NCI-H460 (cell line): ENCODE data around the gene ZG16. TPM values are rescaled to one million over a fixed set of nuclear protein-coding genes. Genes with fewer than 3 reads are reported as not detected.

Source experiments
- DNase-seq: peaks from one replicate; pipeline ENCODE4 v3.0.0-alpha.2; 2016; ENCODE audit warnings: low read depth; ENCODE audit errors: extremely low read depth
- small RNA-seq, 2 experiments: library from RNA; depleted of rRNA; stranded (forward); fragments of <200 nt; gene quantifications; one replicate each; pipeline ENCODE3, GENCODE V24; 2014
- total RNA-seq: library from RNA; depleted of rRNA; stranded (reverse); fragments of >200 nt; shearing (Covaris generic); gene quantifications from 2 replicates; pipeline ENCODE4 v1.2.3, GENCODE V29; 2014; rRNA removed

ZG16 gene
- total RNA-seq, 1 experiment from 2014 or later = not detected

DNA sequence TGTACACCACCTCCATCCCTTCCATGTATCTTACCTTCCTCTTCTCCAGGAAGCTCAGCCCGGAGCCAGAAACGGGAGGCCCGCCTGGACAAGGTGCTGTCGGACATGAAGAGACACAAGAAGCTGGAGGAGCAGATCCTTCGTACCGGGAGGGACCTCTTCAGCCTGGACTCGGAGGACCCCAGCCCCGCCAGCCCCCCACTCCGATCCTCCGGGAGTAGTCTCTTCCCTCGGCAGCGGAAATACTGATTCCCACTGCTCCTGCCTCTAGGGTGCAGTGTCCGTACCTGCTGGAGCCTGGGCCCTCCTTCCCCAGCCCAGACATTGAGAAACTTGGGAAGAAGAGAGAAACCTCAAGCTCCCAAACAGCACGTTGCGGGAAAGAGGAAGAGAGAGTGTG, 41.5 kb downstream of the ZG16 start:
- no peak for DNase-seq

DNA sequence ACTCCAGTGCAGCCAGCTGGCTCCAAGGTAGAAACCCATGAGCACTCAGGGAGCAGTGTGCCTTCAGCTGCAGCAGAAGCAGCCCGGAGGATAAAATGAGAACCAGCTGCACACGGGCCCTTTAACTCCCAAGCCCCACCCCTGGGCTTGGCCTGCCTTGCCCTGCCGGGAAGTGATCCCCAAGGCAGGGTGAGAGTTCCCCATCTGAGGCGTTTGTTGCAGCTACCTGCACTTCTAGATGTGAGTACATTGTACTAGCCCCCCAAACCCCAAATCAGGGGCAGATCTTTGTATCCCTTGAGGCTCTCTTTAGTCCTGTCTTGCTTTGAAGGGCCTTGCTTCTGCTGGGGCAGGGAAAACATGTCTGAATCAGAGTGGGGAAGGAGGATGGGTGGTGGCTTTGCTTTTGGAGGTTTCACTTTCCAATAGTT, 42.2 kb downstream of the ZG16 start, which contains the start of gene MVP:
Gene MVP, plus strand, starts transcription at position 192 of the 431 bp plus-strand sequence. CDS start 10,088 bp downstream, outside the sequence.
- no peak for DNase-seq

DNA sequence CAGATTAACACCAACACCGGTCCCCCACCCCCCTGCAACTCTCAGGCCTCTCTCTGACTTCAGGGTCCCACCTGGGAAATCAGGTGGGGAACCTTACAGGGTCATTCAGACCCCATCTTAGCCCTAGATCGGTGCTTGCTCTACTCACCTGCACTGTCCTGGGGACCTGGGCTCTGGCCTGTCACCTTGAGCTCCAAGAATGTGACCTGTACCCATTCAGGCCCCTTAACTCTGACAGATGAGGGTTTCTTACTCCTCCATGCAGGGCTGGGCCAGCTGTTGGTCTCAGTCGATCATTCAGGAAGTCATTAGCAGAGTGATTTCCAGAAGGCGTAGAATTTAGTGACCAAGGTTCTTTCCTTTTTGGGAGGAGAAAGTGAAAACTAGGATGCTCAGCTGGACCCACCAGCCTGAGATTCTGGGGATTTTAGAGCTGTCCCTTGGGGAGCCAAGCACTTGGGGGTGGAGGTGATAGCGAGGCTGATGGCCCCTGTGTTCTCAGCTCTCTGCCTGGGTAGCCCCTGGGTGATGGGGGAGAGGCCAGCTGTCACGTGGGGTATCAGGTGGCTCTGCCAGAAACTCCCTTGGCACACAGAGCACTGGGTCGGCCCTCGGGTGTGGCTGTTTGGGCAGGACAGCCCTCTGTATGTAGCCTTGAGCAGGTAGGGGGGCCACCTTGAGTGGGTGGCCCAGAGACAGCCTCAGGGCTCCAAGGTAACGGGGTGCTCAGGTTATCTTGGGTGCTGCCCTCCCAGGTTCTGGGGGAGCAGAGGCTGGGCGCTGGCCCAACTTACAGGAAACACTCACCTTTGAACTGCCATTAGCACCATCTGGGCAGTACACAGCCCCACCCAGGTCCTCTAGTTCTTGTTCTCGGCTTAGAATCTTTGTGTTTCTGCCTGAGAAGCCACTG, 42.9 kb downstream of the ZG16 start:
- DNase-seq = no peak

DNA sequence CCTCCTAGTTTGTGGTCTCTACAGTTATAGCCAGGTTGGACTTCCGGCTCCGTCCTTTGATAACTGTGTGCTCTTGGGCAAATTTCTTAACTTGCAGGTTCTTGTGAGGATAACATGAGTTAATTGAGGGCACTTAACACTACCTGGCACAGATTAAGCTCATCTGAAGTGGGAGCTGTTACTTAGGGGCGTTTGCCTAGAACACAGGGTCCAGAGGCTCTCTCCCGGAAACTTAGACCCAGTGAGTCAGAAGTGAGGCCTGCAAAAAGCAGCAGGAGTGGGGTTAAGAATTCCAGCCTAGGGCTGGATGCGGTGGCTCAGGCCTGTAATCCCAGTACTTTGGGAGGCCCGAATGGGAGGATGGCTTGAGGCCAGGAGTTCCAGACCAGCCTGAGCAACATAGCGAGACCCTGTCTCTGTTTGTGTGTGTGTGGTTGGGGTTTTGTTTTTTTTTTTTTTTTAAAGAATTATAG, 43.6 kb downstream of the ZG16 start:
- DNase-seq = no peak

DNA sequence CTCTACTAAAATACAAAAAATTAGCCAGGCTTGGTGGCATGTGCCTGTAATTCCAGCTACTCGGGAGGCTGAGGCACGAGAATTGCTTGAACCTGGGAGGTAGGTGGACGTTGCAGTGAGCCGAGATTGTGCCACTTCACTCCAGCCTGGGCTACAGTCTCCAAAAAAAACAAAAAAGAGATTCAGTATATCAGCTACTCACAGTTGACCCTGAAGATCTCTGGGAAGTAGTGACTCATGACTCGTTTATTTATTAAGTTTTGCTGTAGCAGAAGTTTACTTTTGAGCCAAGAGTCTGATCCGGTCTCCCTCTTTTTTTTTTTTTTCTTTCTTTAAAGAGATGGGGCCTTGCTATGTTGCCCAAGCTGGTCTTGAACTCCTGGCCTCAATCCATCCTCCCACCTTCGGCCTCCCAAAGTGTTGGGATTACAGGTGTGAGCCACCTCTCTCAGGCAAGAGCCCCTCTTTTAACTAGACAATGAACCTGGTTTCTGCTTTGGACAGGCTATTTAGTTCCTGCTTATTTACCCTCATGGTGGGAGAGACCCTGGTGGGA, 46.6 kb downstream of the ZG16 start:
- no peak for DNase-seq

DNA sequence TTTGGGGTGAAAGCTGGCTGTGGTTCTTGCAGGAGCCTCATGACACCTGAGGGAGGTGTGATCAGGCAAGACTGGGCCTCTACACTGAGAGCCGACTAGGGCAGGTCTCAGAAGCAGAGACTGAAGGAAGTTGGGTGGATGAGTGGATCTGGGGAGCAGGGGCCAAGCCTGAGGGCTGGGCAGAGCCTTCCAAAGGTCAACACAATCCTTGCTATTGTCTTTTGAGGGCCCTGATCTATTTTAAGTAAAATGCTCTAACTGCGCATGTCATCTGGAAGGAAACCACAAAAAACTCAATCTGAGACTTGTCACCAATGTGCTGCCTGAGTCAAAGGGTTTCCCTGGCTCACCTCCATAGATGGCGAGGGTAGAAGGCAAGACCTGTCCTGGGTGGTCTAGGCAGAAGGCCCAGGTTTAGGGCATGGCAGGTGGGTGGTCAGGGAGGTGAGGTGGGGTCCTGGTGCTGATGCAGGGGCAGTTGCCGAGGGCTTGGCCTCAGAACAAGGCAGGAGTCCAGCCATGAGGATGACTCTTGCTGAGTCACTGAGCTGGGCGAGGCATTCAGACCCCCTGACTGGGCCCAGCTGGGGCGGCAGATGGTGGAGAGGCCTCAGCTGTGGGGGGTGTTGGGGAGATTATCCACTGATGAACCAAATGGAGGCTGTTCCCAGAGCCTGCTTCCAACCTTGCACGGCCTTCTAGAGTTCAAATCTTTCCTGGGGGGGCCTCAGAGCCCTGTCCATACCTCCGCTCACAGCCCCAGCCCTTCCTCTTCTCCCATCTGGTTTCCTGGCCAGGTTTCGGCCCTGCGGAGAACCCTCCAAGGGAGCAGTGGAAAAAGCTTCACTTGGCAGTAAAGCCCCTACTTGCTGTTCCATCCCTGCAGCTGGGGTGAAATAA, 47.3 kb downstream of the ZG16 start:
- no peak for DNase-seq

DNA sequence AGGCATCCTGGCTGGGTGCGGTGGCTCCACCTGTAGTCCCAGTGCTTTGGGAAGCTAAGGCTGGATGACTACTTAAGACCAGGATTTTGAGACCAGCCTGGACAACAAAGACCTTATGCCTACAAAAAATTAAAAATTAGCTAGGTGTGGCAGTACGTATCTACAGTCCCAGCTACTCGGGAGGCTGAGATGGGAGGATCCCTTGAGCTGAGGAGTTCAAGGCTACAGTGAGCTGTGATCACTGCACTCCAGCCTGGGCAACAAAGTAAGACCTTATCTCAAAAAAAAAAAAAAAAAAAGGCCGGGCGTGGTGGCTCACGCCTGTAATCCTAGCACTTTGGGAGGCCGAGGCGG, 48.3 kb downstream of the ZG16 start:
- DNase-seq = no peak

DNA sequence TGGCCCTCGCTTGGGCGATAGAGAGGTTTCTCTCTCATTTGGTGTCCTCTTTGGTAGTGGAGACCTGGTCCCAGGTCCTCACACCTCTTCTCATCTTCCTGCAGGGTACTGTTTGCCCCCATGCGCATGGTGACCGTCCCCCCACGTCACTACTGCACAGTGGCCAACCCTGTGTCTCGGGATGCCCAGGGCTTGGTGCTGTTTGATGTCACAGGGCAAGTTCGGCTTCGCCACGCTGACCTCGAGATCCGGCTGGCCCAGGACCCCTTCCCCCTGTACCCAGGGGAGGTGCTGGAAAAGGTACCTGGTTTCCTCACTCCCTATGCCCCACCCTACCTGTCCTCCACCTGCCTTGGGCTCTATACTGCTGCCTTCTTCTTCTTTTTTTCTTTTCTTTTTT, 52.7 kb downstream of the ZG16 start:
- no peak for DNase-seq

DNA sequence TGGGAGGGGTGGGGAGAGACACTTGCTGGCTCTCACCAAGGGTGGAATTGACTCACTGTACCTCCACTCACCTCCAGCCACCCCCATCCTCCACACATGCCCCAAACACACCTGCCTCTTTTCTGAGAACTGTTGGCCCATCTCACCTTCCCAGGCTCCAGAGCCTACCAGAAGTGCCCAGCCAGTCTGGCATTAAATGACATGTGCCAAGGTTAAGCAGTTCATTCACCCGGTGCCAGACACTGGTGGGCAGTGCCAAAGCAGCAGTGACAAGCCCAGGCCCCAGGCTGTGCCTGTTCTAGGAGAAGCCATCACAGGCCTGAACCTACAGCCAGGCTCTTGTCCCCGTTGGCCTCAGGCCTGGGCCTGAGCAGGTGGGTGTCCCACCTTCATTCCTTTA, 53.4 kb downstream of the ZG16 start:
- no peak for DNase-seq

Small RNA genes within 50 kb of the gene (small RNA-seq; reads per million reads assigned to genes)
- gene AC009133.6 (0 reads per million in 2 experiments), gene AC120114.4 (0 reads per million in 2 experiments)

Other genes starting within 250 kb of the ZG16 start
- gene SPN, start 115.0 kb upstream of the ZG16 start, total RNA-seq = not detected in 2 replicates
- 0.42 and 1.7 TPM in 2 replicates for gene QPRT, start 99.1 kb upstream of the ZG16 start, total RNA-seq
- not detected in 2 replicates for gene C16orf54, start 32.3 kb upstream of the ZG16 start, total RNA-seq
- 80.3 and 87.9 TPM in 2 replicates for gene KIF22, start 12.5 kb downstream of the ZG16 start, total RNA-seq
- gene MAZ, start 28.3 kb downstream of the ZG16 start, total RNA-seq = 206 and 220 TPM in 2 replicates
- gene PRRT2, start 33.9 kb downstream of the ZG16 start, total RNA-seq = 0.20 and 0.22 TPM in 2 replicates
- gene PAGR1, start 37.9 kb downstream of the ZG16 start, total RNA-seq = 23.3 and 25.8 TPM in 2 replicates
- 32.9 and 35.9 TPM in 2 replicates for gene MVP, start 42.2 kb downstream of the ZG16 start, total RNA-seq
- gene CDIPT, start 85.0 kb downstream of the ZG16 start, total RNA-seq = 65.5 and 69.3 TPM in 2 replicates
- gene SEZ6L2, start 121.3 kb downstream of the ZG16 start, total RNA-seq = 14.7 and 18.7 TPM in 2 replicates
- gene ASPHD1, start 122.2 kb downstream of the ZG16 start, total RNA-seq = 8.5 and 11.6 TPM in 2 replicates
- gene KCTD13, start 148.0 kb downstream of the ZG16 start, total RNA-seq = 20.1 and 24.0 TPM in 2 replicates
- gene TMEM219, start 183.8 kb downstream of the ZG16 start, total RNA-seq = 67.8 and 68.5 TPM in 2 replicates
- 20.4 and 22.0 TPM in 2 replicates for gene TAOK2, start 195.6 kb downstream of the ZG16 start, total RNA-seq
- 12.2 and 15.0 TPM in 2 replicates for gene HIRIP3, start 217.4 kb downstream of the ZG16 start, total RNA-seq
- 81.3 and 87.8 TPM in 2 replicates for gene INO80E, start 218.0 kb downstream of the ZG16 start, total RNA-seq
- gene DOC2A, start 232.8 kb downstream of the ZG16 start, total RNA-seq = 0.61 and 1.1 TPM in 2 replicates
- not detected in 2 replicates for gene C16orf92, start 244.9 kb downstream of the ZG16 start, total RNA-seq